K562 (cell line): ENCODE data around the gene BMPER. TPM values are rescaled to one million over a fixed set of nuclear protein-coding genes. Genes with fewer than 3 reads are reported as not detected.

ENCODE experiments used
- ATAC-seq: fragments of 200-7000 bp; cut with Tn5 transposase; 3 replicates; pipeline ENCODE4 v1.9.1; 2020; ENCODE audit warnings: moderate library complexity
- BruUV-seq: library from RNA; stranded (reverse); fragments of 400-500 nt; replicated peaks from 2 replicates; lab custom pipeline; 2021; lab: Mats Ljungman, UMichigan
- CTCF ChIA-PET: fragments of 300-600 bp; formaldehyde crosslinking; extraction: SDS; loops from one replicate; lab custom pipeline; 2021; ENCODE audit warnings: low intra/inter-chr PET ratio; lab: Yijun Ruan, JAX
- POLR2A ChIA-PET: fragments of 300-600, 350-650 bp; sonication (Branson Sonifier 250); formaldehyde crosslinking; extraction: SDS; loops from one replicate; lab custom pipeline; 2021; ENCODE audit warnings: antibody characterized with exemption, inconsistent platforms; lab: Yijun Ruan, JAX
- DNase-seq, 4 experiments: peaks; one replicate each; pipeline versions ENCODE4 v3.0.0 to v3.0.0-alpha.2; 2011 to 2018; ENCODE audit warnings: low spot score in 3 of 4, mixed read lengths in 3 of 4; ENCODE audit errors: extremely low read depth in 1 of 4
- FAIRE-seq: peaks from 2 replicates; lab custom pipeline; 2011; peaks lifted over from hg19 to GRCh38; lab: Jason Lieb, UNC
- H2AFZ ChIP-seq: 2 replicates; pipeline ENCODE4 v1.6.0; 2011; ENCODE audit warnings: low read depth, low read length, control low read depth, inconsistent platforms
- H3K27ac ChIP-seq: fragments of 200-600 bp; 3 replicates; pipeline ENCODE4 v1.8.0; 2011; ENCODE audit warnings: low read depth, mild to moderate bottlenecking, control low read depth, inconsistent platforms, low read length, moderate library complexity, mixed read lengths; ENCODE audit errors: extremely low read depth
- H3K27me3 ChIP-seq, 2 experiments: fragments of 300-600 bp in 1 of 2; 2 replicates in 1 of 2; 3 replicates in 1 of 2; pipeline versions ENCODE4 v1.6.0 to v1.8.0; 2011; ENCODE audit warnings: inconsistent platforms in 2 of 2, low read length in 2 of 2, mild to moderate bottlenecking in 1 of 2, mixed read lengths in 1 of 2, moderate library complexity in 1 of 2; ENCODE audit not compliant: control insufficient read depth in 2 of 2, insufficient read depth in 2 of 2
- H3K36me3 ChIP-seq: fragments of 300-600 bp; 3 replicates; pipeline ENCODE4 v1.8.0; 2011; ENCODE audit warnings: mild to moderate bottlenecking, low read length, inconsistent platforms; ENCODE audit not compliant: control insufficient read depth, insufficient read depth
- H3K4me1 ChIP-seq, 2 experiments: fragments of 200-600 bp in 1 of 2; replicated peaks in 1 of 2; 2 replicates in 1 of 2; 3 replicates in 1 of 2; pipeline versions ENCODE4 v1.5.1 to v1.8.0; 2011; ENCODE audit warnings: inconsistent platforms in 2 of 2, low read length in 2 of 2, mild to moderate bottlenecking in 1 of 2, mixed read lengths in 1 of 2, moderate library complexity in 1 of 2; ENCODE audit not compliant: control insufficient read depth in 2 of 2, insufficient read depth in 2 of 2
- H3K4me2 ChIP-seq: 2 replicates; pipeline ENCODE4 v1.6.1; 2011; ENCODE audit warnings: low read length, control low read depth, inconsistent platforms, mixed read lengths; ENCODE audit not compliant: insufficient read depth
- H3K4me3 ChIP-seq: fragments of 200-600 bp; sonication (generic), shearing (Covaris generic); 2 replicates; pipeline ENCODE4 v1.5.1; 2016; ENCODE audit warnings: control low read depth, inconsistent platforms
- H3K79me2 ChIP-seq: fragments of 200-600 bp; 3 replicates; pipeline ENCODE4 v1.8.0; 2011; ENCODE audit warnings: low read length, inconsistent platforms; ENCODE audit not compliant: control insufficient read depth, insufficient read depth
- H3K9ac ChIP-seq, 2 experiments: 2 replicates each; pipeline versions ENCODE4 v1.6.0 to v1.6.1; 2011; ENCODE audit warnings: low read depth in 2 of 2, low read length in 2 of 2, control low read depth in 1 of 2, inconsistent platforms in 1 of 2, mild to moderate bottlenecking in 1 of 2, mixed read lengths in 1 of 2; ENCODE audit not compliant: insufficient read depth in 1 of 2
- H3K9me1 ChIP-seq: one replicate; pipeline ENCODE4 v1.6.0; 2011; ENCODE audit warnings: inconsistent platforms, mild to moderate bottlenecking, low read length, moderate library complexity; ENCODE audit not compliant: control insufficient read depth, insufficient read depth
- H3K9me3 ChIP-seq: replicated peaks from 2 replicates; pipeline ENCODE4 v1.5.1; 2011; ENCODE audit warnings: low read depth, low read length, inconsistent platforms; ENCODE audit not compliant: control insufficient read depth, insufficient read depth
- H4K20me1 ChIP-seq: replicated peaks from 2 replicates; pipeline ENCODE4 v1.6.1; 2011; ENCODE audit warnings: low read length, inconsistent platforms, mixed read lengths; ENCODE audit not compliant: control insufficient read depth, insufficient read depth
- BDP1 ChIP-seq: IDR thresholded peaks from 3 replicates; pipeline ENCODE4 v1.6.1; 2011; ENCODE audit not compliant: insufficient read length, insufficient read depth
- CBFA2T3 ChIP-seq: fragments of 450-650 bp; IDR thresholded peaks from 2 replicates; pipeline ENCODE4 v1.6.1; 2017
- DDX20 ChIP-seq: fragments of 450-650 bp; IDR thresholded peaks from 2 replicates; pipeline ENCODE4 v1.6.1; 2016; ENCODE audit warnings: missing genetic modification characterization, low read depth, mild to moderate bottlenecking, missing compliant biosample characterization, moderate library complexity
- DPF2 ChIP-seq: fragments of 450-650 bp; IDR thresholded peaks from 2 replicates; pipeline ENCODE4 v1.6.1; 2016
- MEF2A ChIP-seq: IDR thresholded peaks from 2 replicates; pipeline ENCODE4 v1.6.1; 2011; ENCODE audit warnings: low read depth, mild to moderate bottlenecking, low read length, moderate library complexity; ENCODE audit not compliant: control insufficient read depth
- MYBL2 ChIP-seq, 2 experiments: fragments of 450-650 bp in 1 of 2; sonication (generic) in 1 of 2; formaldehyde crosslinking in 1 of 2; IDR thresholded peaks; 2 replicates each; pipeline versions ENCODE4 v1.6.1 to v1.8.1; 2017 to 2022; ENCODE audit warnings: borderline replicate concordance in 1 of 2, inconsistent platforms in 1 of 2, low read depth in 1 of 2, mild to moderate bottlenecking in 1 of 2, missing genetic modification reagents in 1 of 2, moderate library complexity in 1 of 2
- RBM22 ChIP-seq: fragments of 200-400 bp; formaldehyde crosslinking; IDR thresholded peaks from 2 replicates; pipeline ENCODE4 v1.6.1; 2018; ENCODE audit warnings: low read length, low read depth; ENCODE audit not compliant: poor library complexity, severe bottlenecking
- SMAD4 ChIP-seq: fragments of 250-450 bp; sonication (Bioruptor Pico); conservative IDR thresholded peaks from 2 replicates; pipeline ENCODE4 v1.8.0; 2021; ENCODE audit warnings: inconsistent platforms, mild to moderate bottlenecking, moderate library complexity
- SMARCE1 ChIP-seq: fragments of 450-650 bp; IDR thresholded peaks from 2 replicates; pipeline ENCODE4 v1.7.1; 2016; ENCODE audit warnings: mild to moderate bottlenecking
- TARDBP ChIP-seq: fragments of 450-650 bp; IDR thresholded peaks from 2 replicates; pipeline ENCODE4 v1.6.1; 2016
- TGIF2 ChIP-seq: sonication (generic); formaldehyde crosslinking; IDR thresholded peaks from 2 replicates; pipeline ENCODE4 v1.8.1; 2022; ENCODE audit warnings: mild to moderate bottlenecking, missing genetic modification reagents, moderate library complexity
- YY1 ChIP-seq, 3 experiments: IDR thresholded peaks; 2 replicates each; pipeline ENCODE4 v1.6.1; 2011; ENCODE audit warnings: low read length in 2 of 3, mild to moderate bottlenecking in 2 of 3, moderate library complexity in 2 of 3, borderline replicate concordance in 1 of 3, control low read depth in 1 of 3, low read depth in 1 of 3; ENCODE audit not compliant: insufficient read depth in 3 of 3, insufficient replicate concordance in 2 of 3, control insufficient read depth in 1 of 3, insufficient read length in 1 of 3; ENCODE audit errors: extremely low read depth in 1 of 3
- ZNF24 ChIP-seq: fragments of 450-650 bp; IDR thresholded peaks from 2 replicates; pipeline ENCODE4 v1.6.1; 2016
- ZNF436 ChIP-seq: fragments of 250-450, 450-650 bp; sonication (Bioruptor Pico); formaldehyde crosslinking; IDR thresholded peaks from 2 replicates; pipeline ENCODE4 v1.7.0; 2020; ENCODE audit warnings: mild to moderate bottlenecking
- ZNF583 ChIP-seq: fragments of 250-450 bp; sonication (Bioruptor Pico); IDR thresholded peaks from 2 replicates; pipeline ENCODE4 v1.4.0; 2020
- ZSCAN29 ChIP-seq: fragments of 450-650 bp; IDR thresholded peaks from 2 replicates; pipeline ENCODE4 v1.6.1; 2017
- WGBS: fragments of 100-300 bp; shearing (Covaris generic); methylation state at CpG from one replicate; pipeline ENCODE4 v1.1.6; 2016; ENCODE audit warnings: low coverage, mixed read lengths; ENCODE audit not compliant: insufficient coverage; ENCODE audit errors: missing lambda C conversion rate; 5-methylcytosine and 5-hydroxymethylcytosine counted together
- in situ Hi-C: fragments of 300-500 bp; cut with MboI; formaldehyde crosslinking; loops from 4 replicates; pipeline ENCODE4 v1.15.0; 2018; ENCODE audit warnings: inconsistent platforms, mixed read lengths
- intact Hi-C: fragments of 100-400 bp; cut with micrococcal nuclease; formaldehyde crosslinking; loops from 2 replicates; pipeline ENCODE4 v1.14.2; 2022
- polyA plus RNA-seq, 8 experiments: library from polyadenylated mRNA; depleted of rRNA in 4 of 8; stranded (reverse) in 5 of 8; unstranded in 3 of 8; fragments of >200 nt; fragmentation: Nextera tagmentation in 2 of 8; fragmentation: Illumina TruSeq in 1 of 8; extraction: Ambion mirVana in 2 of 8; extraction: Trizol in 1 of 8; gene quantifications; 2 replicates each; pipeline versions ENCODE4 v1.2.1 to v1.2.3, GENCODE V29; 2011 to 2014; ENCODE audit warnings: inconsistent platforms in 1 of 8, missing spikeins in 1 of 8
- total RNA-seq, 7 experiments: library from RNA; depleted of rRNA in 6 of 7; stranded (reverse); fragments of >200 nt in 6 of 7; fragmentation: Illumina TruSeq in 2 of 7; extraction: Trizol in 2 of 7; gene quantifications; 2 replicates each; pipeline versions ENCODE4 v1.2.1 to v1.2.3, GENCODE V29; 2011 to 2021; ENCODE audit warnings: low replicate concordance in 1 of 7
- TF ChIP-seq, protein P1 (sequence below), 2 experiments: fragments of 250-450 bp in 1 of 2; fragments of 450-650 bp in 1 of 2; sonication (Bioruptor Pico) in 1 of 2; IDR thresholded peaks; 2 replicates each; pipeline versions ENCODE4 v1.6.1 to v1.8.0; 2016 to 2021; ENCODE audit warnings: mild to moderate bottlenecking in 2 of 2, moderate library complexity in 2 of 2, missing compliant biosample characterization in 1 of 2, missing genetic modification characterization in 1 of 2
- TF ChIP-seq, protein P2 (sequence below): sonication (generic); formaldehyde crosslinking; IDR thresholded peaks from 2 replicates; pipeline ENCODE4 v1.8.0; 2022; ENCODE audit warnings: mild to moderate bottlenecking, missing genetic modification reagents
- TF ChIP-seq, protein P3 (sequence below): fragments of 250-450 bp; sonication (Bioruptor Pico); IDR thresholded peaks from 2 replicates; pipeline ENCODE4 v1.4.0; 2020; ENCODE audit warnings: borderline replicate concordance

The BMPER gene
- total and polyA plus RNA-seq, 9 of the 15 experiments (the other 6 are each of a cell fraction or from before 2014, with no cell fraction given) = not detected

DNA sequence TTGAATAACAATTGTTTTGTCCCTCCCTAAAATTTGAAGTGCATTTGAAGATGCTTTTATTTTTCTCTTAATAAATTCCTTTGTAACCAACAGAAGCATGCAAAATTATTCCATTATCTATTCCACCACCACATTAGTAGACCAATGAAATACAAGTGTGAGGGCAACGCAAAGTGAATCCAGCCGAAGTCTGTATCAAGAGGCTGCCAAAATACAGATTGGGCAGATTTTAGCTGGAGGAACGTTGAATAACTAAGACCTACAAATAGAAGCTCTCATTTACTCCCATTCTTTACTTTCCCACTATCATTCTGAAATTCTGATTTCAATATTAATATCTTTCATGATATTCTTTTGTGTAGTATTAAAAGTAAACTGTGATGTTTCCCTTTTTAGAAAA is 233.7 kb downstream of the BMPER start:
- H2AFZ ChIP-seq = no peak overlapping the region
- DNase-seq (no peak), FAIRE-seq (no peak), ATAC-seq (no peak)
- H3K4me1 ChIP-seq = no peaks in the 10 kb centered on the region
- in situ Hi-C loops (no loop called here), intact Hi-C loops (no loop called here)
- no peak overlapping the region for H3K27ac ChIP-seq
- H3K27me3 ChIP-seq = no peaks in the 10 kb centered on the region
- TF ChIP-seq BDP1 (no peak), CBFA2T3 (no peak), YY1 (IDR thresholded peaks at IDR 0.05; ENCODE audit: borderline replicate concordance in 1 of 3, control insufficient read depth in 1 of 3, extremely low read depth in 1 of 3, insufficient read depth in 3 of 3, insufficient read length in 1 of 3, insufficient replicate concordance in 2 of 3, low read depth in 1 of 3, low read length in 2 of 3) (no peak), ZSCAN29 (no peak), SMARCE1 (no peak), ZNF436 (no peak), ZNF583 (no peak), TARDBP (no peak), ZNF24 (no peak), DDX20 (no peak), DPF2 (no peak), TGIF2 (CRISPR knock-in tag) (no peak), MYBL2 (IDR thresholded peaks at IDR 0.05; ENCODE audit: low read depth) (no peak), MYBL2 (CRISPR knock-in tag; IDR thresholded peaks at IDR 0.05; ENCODE audit: borderline replicate concordance) (no peak), SMAD4 (CRISPR knock-in tag) (no peak), MEF2A (no peak), RBM22 (no peak)
- TF ChIP-seq, protein P1, sequence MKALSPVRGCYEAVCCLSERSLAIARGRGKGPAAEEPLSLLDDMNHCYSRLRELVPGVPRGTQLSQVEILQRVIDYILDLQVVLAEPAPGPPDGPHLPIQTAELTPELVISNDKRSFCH (CRISPR knock-in tag; IDR thresholded peaks at IDR 0.05) = no peak
- TF ChIP-seq, protein P1 (tag; IDR thresholded peaks at IDR 0.05) = no peak
- TF ChIP-seq, protein P2, sequence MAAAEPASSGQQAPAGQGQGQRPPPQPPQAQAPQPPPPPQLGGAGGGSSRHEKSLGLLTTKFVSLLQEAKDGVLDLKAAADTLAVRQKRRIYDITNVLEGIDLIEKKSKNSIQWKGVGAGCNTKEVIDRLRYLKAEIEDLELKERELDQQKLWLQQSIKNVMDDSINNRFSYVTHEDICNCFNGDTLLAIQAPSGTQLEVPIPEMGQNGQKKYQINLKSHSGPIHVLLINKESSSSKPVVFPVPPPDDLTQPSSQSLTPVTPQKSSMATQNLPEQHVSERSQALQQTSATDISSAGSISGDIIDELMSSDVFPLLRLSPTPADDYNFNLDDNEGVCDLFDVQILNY = no peak
- TF ChIP-seq, protein P3, sequence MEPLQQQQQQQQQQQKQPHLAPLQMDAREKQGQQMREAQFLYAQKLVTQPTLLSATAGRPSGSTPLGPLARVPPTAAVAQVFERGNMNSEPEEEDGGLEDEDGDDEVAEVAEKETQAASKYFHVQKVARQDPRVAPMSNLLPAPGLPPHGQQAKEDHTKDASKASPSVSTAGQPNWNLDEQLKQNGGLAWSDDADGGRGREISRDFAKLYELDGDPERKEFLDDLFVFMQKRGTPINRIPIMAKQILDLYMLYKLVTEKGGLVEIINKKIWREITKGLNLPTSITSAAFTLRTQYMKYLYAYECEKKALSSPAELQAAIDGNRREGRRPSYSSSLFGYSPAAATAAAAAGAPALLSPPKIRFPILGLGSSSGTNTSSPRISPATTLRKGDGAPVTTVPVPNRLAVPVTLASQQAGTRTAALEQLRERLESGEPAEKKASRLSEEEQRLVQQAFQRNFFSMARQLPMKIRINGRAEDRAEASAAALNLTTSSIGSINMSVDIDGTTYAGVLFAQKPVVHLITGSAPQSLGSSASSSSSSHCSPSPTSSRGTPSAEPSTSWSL (CRISPR knock-in tag) = no peak
- H3K9me1 ChIP-seq = no peaks in the 10 kb centered on the region
- POLR2A ChIA-PET = no interaction called here
- H3K4me2 ChIP-seq = no peak overlapping the region
- BruUV-seq = no TSS peak
- H3K9ac ChIP-seq = no peak overlapping the region
- no peaks in the 10 kb centered on the region for H4K20me1 ChIP-seq
- H3K36me3 ChIP-seq = no peaks in the 10 kb centered on the region
- H3K79me2 ChIP-seq = no peaks in the 10 kb centered on the region
- CTCF ChIA-PET = no interaction called here
- 2% methylated on average over 3 of the region's 3 CpGs for WGBS
- H3K4me3 ChIP-seq = no peak overlapping the region
- 0 out of 2 replicates have a peak, but pooled peaks cover 5% of the 10 kb centered on the region for H3K9me3 ChIP-seq
